ENCODE measurements around the gene MEIS1.

MEIS1 gene

GRCh38 chr2:66437691-66438497, 3.0 kb downstream of the MEIS1 start:
- TF ChIP-seq CTCF (IDR thresholded peaks at IDR 0.05; ENCODE audit: extremely low read depth, missing control alignments), result no peak
- no peak for DNase-seq (ENCODE audit: low spot score)

- no peak for DNase-seq (ENCODE audit: low spot score)
- TF ChIP-seq CTCF (IDR thresholded peaks at IDR 0.05; ENCODE audit: extremely low read depth, missing control alignments), result no peak
Observed at GRCh38 chr2:66438498-66438833, 3.5 kb downstream of the MEIS1 start.

- DNase-seq (ENCODE audit: low spot score), result no peak
- no peak for TF ChIP-seq CTCF (IDR thresholded peaks at IDR 0.05; ENCODE audit: extremely low read depth, missing control alignments)
Observed at GRCh38 chr2:66438891-66439811, 4.2 kb downstream of the MEIS1 start.

GRCh38 chr2:66439812-66440542, 5.1 kb downstream of the MEIS1 start:
- DNase-seq (ENCODE audit: low spot score), result no peak

GRCh38 chr2:66440708-66441497, 6.0 kb downstream of the MEIS1 start:
- DNase-seq (ENCODE audit: low spot score), result no peak
- TF ChIP-seq CTCF (IDR thresholded peaks at IDR 0.05; ENCODE audit: extremely low read depth, missing control alignments), result no peak

More at GRCh38 chr2:66439812-66440542, 5.1 kb downstream of the MEIS1 start:
- no peak for TF ChIP-seq CTCF (IDR thresholded peaks at IDR 0.05; ENCODE audit: extremely low read depth, missing control alignments)

- TF ChIP-seq CTCF (IDR thresholded peaks at IDR 0.05; ENCODE audit: extremely low read depth, missing control alignments), result no peak
- DNase-seq (ENCODE audit: low spot score), result no peak
Observed at GRCh38 chr2:66441581-66442320, 6.8 kb downstream of the MEIS1 start.
